ENCODE data around the gene STK39. TPM values are rescaled to one million over a fixed set of nuclear protein-coding genes. Genes with fewer than 3 reads are reported as not detected.

Gene STK39
- total RNA-seq, 1 experiment from 2014 or later, result 22.1 TPM

- no peak overlapping the region for H3T11ph ChIP-seq (ENCODE audit: low read length)
- no peak overlapping the region for H4K91ac ChIP-seq (ENCODE audit: insufficient read length, low read depth, low read length)
- H2AFZ ChIP-seq (ENCODE audit: low read length), result no peak overlapping the region
- H2BK120ac ChIP-seq (ENCODE audit: low read depth, low read length, poor library complexity, severe bottlenecking), result no peak overlapping the region
- no peak overlapping the region for H2BK12ac ChIP-seq (ENCODE audit: insufficient read length, low read depth, low read length)
- WGBS (ENCODE audit: extremely low coverage, insufficient read length, low lambda C conversion rate), result no CpG with 5 or more reads among the region's 5 CpGs
- no peak overlapping the region for H3K56ac ChIP-seq (ENCODE audit: insufficient read length, low read depth, low read length)
- H4K5ac ChIP-seq (ENCODE audit: insufficient read length, low read depth, low read length), result no peak overlapping the region
- no peak overlapping the region for H2BK20ac ChIP-seq (ENCODE audit: low read depth, low read length, poor library complexity, severe bottlenecking)
- no peaks in the 10 kb centered on the region for H3K27me3 ChIP-seq (ENCODE audit: insufficient read depth, low read length)
- 0 out of 2 replicates have a peak, but pooled peaks cover 1% of the 10 kb centered on the region for H3K27me3 Mint-ChIP-seq (ENCODE audit: low read depth)
- no peaks in the 10 kb centered on the region for H3K79me2 ChIP-seq (ENCODE audit: insufficient read depth, low read length)
- H3K23ac ChIP-seq (ENCODE audit: insufficient read length, low read depth, low read length), result no peak overlapping the region
- no peak overlapping the region for H3K14ac ChIP-seq (ENCODE audit: insufficient read depth, low read length)
- no peak overlapping the region for H4K8ac ChIP-seq (replicated peaks; ENCODE audit: insufficient read length, low read depth, low read length)
- no peaks in the 10 kb centered on the region for H3K4me1 Mint-ChIP-seq
- no peaks in the 10 kb centered on the region for H3K9me3 Mint-ChIP-seq
- H3K4me2 ChIP-seq (ENCODE audit: insufficient read depth, insufficient read length, low read length), result no peak overlapping the region
- no peak overlapping the region for H2BK15ac ChIP-seq (ENCODE audit: low read depth, low read length)
- no peak for TF ChIP-seq CTCF (conservative IDR thresholded peaks at IDR 0.05)
- no peak overlapping the region for H3K27ac ChIP-seq (ENCODE audit: insufficient read length, low read depth, low read length)
- H3K9me3 ChIP-seq (ENCODE audit: control insufficient read depth, low read depth, low read length), result no peaks in the 10 kb centered on the region
- H4K20me1 ChIP-seq (ENCODE audit: control insufficient read depth, insufficient read depth, insufficient read length), result no peaks in the 10 kb centered on the region
- no peaks in the 10 kb centered on the region for H3K23me2 ChIP-seq (ENCODE audit: insufficient read length, low read depth, low read length, poor library complexity, severe bottlenecking)
- H2AK5ac ChIP-seq (ENCODE audit: insufficient read length, low read length), result no peak overlapping the region
- no peaks in the 10 kb centered on the region for H3K4me1 ChIP-seq (ENCODE audit: insufficient read depth, low read length)
- no peak overlapping the region for H3K18ac ChIP-seq (ENCODE audit: insufficient read length, low read depth, low read length)
- H3K79me1 ChIP-seq (ENCODE audit: insufficient read depth, low read depth, low read length, poor library complexity, severe bottlenecking), result no peaks in the 10 kb centered on the region
- no peak overlapping the region for H3K4me3 Mint-ChIP-seq
- H2BK5ac ChIP-seq (ENCODE audit: insufficient read length, low read length), result no peak overlapping the region
- no peak overlapping the region for H3K4ac ChIP-seq (ENCODE audit: low read depth, low read length)
- DNase-seq, result no peak
- H3K9ac ChIP-seq (ENCODE audit: extremely low read depth, insufficient read length, low read length), result no peak overlapping the region
- H3K36me3 Mint-ChIP-seq (ENCODE audit: insufficient read depth in 1 of 3, low read depth in 3 of 3), result no peaks in the 10 kb centered on the region
- no peak overlapping the region for H3K27ac Mint-ChIP-seq
These were observed 31.1 kb upstream of the STK39 start for GRCh38 chr2:168278424-168278888.
